Common myeloid progenitor, CD34-positive (primary cell): ENCODE results near the gene NANOGP8. TPM values are rescaled to one million over a fixed set of nuclear protein-coding genes. Genes with fewer than 3 reads are reported as not detected.
"Not testable (repeated sequence)": the region's sequence is repeated elsewhere in the genome, so short reads cannot be mapped to it uniquely, and the experiment has no call there.

Source experiments
- CTCF ChIA-PET: fragments of 350-600 bp; sonication (Branson Sonifier 250); formaldehyde crosslinking; loops from one replicate; lab custom pipeline; 2021; ENCODE audit warnings: antibody characterized with exemption; lab: Charles Lee
- POLR2A ChIA-PET: fragments of 350-600 bp; sonication (Branson Sonifier 250); formaldehyde crosslinking; loops from one replicate; lab custom pipeline; 2021; ENCODE audit warnings: antibody characterized with exemption; lab: Charles Lee
- DNase-seq, 3 donors: peaks; one replicate each; pipeline versions ENCODE4 v3.0.0 to v3.0.0-alpha.2; 2013
- H3K27ac ChIP-seq, 2 experiments: 1 replicate in 1 of 2; 2 replicates in 1 of 2; pipeline ENCODE4 v1.7.0; 2013; ENCODE audit warnings: inconsistent platforms in 2 of 2, low read length in 2 of 2, mild to moderate bottlenecking in 2 of 2, low read depth in 1 of 2, moderate library complexity in 1 of 2; ENCODE audit not compliant: severe bottlenecking in 2 of 2, insufficient read depth in 1 of 2, poor library complexity in 1 of 2
- H3K27me3 ChIP-seq, 5 experiments: replicated peaks in 2 of 5; 1 replicate in 3 of 5; 2 replicates in 2 of 5; pipeline versions ENCODE4 v1.6.1 to v1.7.0; 2013; ENCODE audit warnings: low read length in 4 of 5, mild to moderate bottlenecking in 2 of 5, moderate library complexity in 2 of 5, inconsistent platforms in 1 of 5; ENCODE audit not compliant: insufficient read depth in 5 of 5, control insufficient read depth in 4 of 5
- H3K36me3 ChIP-seq, 4 experiments: 1 replicate in 2 of 4; 2 replicates in 2 of 4; pipeline versions ENCODE4 v1.6.1 to v1.7.0; 2013; ENCODE audit warnings: low read length in 3 of 4, control low read depth in 1 of 4, mild to moderate bottlenecking in 1 of 4; ENCODE audit not compliant: control insufficient read depth in 4 of 4, insufficient read depth in 4 of 4
- H3K4me1 ChIP-seq, 4 experiments: 1 replicate in 3 of 4; 2 replicates in 1 of 4; pipeline versions ENCODE4 v1.6.1 to v1.7.1; 2013; ENCODE audit warnings: low read length in 3 of 4, mild to moderate bottlenecking in 3 of 4, control low read depth in 1 of 4, inconsistent platforms in 1 of 4, moderate library complexity in 1 of 4; ENCODE audit not compliant: control insufficient read depth in 4 of 4, insufficient read depth in 4 of 4; ENCODE audit errors: control extremely low read depth in 1 of 4
- H3K4me3 ChIP-seq, 7 experiments: 1 replicate in 4 of 7; 2 replicates in 3 of 7; pipeline versions ENCODE4 v1.5.1 to v1.7.0; 2013; ENCODE audit warnings: mild to moderate bottlenecking in 7 of 7, low read length in 6 of 7, moderate library complexity in 6 of 7, inconsistent platforms in 2 of 7, low read depth in 2 of 7, control low read depth in 1 of 7; ENCODE audit not compliant: insufficient read depth in 4 of 7, control insufficient read depth in 1 of 7; ENCODE audit errors: extremely low read depth in 1 of 7
- H3K9me3 ChIP-seq, 5 experiments: 1 replicate in 4 of 5; 2 replicates in 1 of 5; pipeline versions ENCODE4 v1.6.1 to v1.7.1; 2013; ENCODE audit warnings: low read length in 4 of 5, mild to moderate bottlenecking in 2 of 5, inconsistent platforms in 1 of 5, low read depth in 1 of 5, moderate library complexity in 1 of 5; ENCODE audit not compliant: control insufficient read depth in 4 of 5, insufficient read depth in 2 of 5; ENCODE audit errors: control extremely low read depth in 1 of 5
- WGBS: methylation state at CpG from one replicate; pipeline ENCODE4 v1.1.5; 2013; ENCODE audit not compliant: insufficient coverage; 5-methylcytosine and 5-hydroxymethylcytosine counted together
- polyA plus RNA-seq: library from polyadenylated mRNA; unstranded; fragments of 120-200 nt; gene quantifications from one replicate; pipeline ENCODE4 v1.2.1, GENCODE V29; 2013

The NANOGP8 gene
- polyA plus RNA-seq = not detected

DNA sequence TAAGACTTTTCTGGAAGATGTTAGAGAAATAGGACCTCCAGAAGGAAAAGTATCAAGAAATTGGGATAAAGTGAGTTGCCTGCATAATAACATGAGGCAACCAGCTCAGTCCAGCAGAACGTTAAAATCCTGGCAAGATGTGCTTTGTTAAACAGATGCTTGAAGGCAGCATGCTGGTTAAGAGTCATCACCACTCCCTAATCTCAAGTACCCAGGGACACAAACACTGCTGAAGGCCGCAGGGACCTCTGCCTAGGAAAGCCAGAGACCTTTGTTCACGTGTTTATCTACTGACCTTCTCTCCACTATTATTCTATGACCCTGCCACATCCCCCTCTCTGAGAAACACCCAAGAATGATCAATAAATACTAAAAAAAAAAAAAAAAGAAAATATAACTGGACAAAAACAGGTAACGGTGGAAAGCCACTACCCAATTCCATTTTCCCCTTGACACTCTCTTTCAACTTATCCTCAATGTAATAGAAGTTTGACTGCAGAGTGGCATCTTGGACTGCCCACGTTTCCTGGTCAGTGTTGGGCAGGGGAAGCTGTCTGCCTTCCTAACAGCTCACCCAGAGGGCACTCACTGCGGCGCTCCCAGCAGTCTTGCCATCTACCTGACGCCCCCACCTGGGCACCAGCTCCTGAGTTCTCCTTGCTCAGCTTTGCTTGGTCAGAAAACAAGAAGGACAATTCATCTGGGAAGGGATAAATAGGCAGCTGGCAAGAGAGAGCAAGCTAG lies at the start of gene NANOGP8:
Gene NANOGP8 (minus strand): TSS at position 120 of the 744 bp plus-strand sequence. CDS start 185 bp downstream, outside the sequence.
- H3K27me3 ChIP-seq, H3K4me1 ChIP-seq, H3K9me3 ChIP-seq, H3K4me3 ChIP-seq, DNase-seq, H3K36me3 ChIP-seq, H3K27ac ChIP-seq, POLR2A ChIA-PET: not testable (repeated sequence)
- 100% methylated on average over 2 of the region's 8 CpGs for WGBS
- CTCF ChIA-PET = interaction anchor here (1.9 kb wide), 1 partner anchor 9 kb away, joined by 6 read pairs; no protein-coding TSS in a partner anchor

- WGBS = no CpG with 5 or more reads among the region's 1 CpG
Measured at GRCh38 chr15:35134299-35134698, 49.2 kb upstream of the NANOGP8 start.

GRCh38 chr15:35130245-35130644 lies 45.1 kb upstream of the NANOGP8 start:
- POLR2A ChIA-PET = no interaction called here
- Histone ChIP-seq H3K4me3 (no peak overlapping the region), H3K36me3 (no peaks in the 10 kb centered on the region), H3K9me3 (no peaks in the 10 kb centered on the region), H3K27me3 (no peaks in the 10 kb centered on the region), H3K4me1 (no peaks in the 10 kb centered on the region), H3K27ac (no peak overlapping the region)
- WGBS = no CpG with 5 or more reads among the region's 1 CpG
- CTCF ChIA-PET = no interaction called here
- DNase-seq = no peak

More at GRCh38 chr15:35134299-35134698, 49.2 kb upstream of the NANOGP8 start:
- no peak for DNase-seq
- H3K4me1 ChIP-seq = no peaks in the 10 kb centered on the region
- H3K4me3 ChIP-seq = no peak overlapping the region
- no peaks in the 10 kb centered on the region for H3K9me3 ChIP-seq
- no peak overlapping the region for H3K27ac ChIP-seq
- no peaks in the 10 kb centered on the region for H3K27me3 ChIP-seq
- H3K36me3 ChIP-seq = no peaks in the 10 kb centered on the region
- POLR2A ChIA-PET = no interaction called here
- CTCF ChIA-PET = no interaction called here

DNA sequence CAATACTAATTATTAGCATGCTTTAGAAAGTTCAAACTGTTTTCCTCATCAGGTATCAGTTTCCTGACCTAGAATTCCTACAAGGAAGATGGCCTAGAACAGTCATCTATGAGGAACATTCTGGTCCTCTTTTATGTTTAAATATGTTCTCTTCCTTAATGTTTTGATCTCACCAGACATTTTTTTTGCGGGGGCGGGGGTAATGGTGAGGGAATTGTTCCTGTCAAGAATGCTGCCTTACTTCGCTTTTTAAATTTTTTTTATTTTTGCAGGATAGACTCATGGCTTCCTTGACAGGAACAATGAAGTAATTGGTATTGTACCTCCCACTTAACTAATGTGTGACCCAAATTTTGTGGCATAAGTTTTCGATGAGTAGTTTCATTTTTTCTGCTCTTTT lies 44.3 kb upstream of the NANOGP8 start:
- ChIA-PET CTCF (interaction anchor here (0.5 kb wide), 1 partner anchor 8 kb away, joined by 3 read pairs; no protein-coding TSS in a partner anchor), POLR2A (no interaction called here)
- 100% methylated on average over 1 of the region's 4 CpGs for WGBS

DNA sequence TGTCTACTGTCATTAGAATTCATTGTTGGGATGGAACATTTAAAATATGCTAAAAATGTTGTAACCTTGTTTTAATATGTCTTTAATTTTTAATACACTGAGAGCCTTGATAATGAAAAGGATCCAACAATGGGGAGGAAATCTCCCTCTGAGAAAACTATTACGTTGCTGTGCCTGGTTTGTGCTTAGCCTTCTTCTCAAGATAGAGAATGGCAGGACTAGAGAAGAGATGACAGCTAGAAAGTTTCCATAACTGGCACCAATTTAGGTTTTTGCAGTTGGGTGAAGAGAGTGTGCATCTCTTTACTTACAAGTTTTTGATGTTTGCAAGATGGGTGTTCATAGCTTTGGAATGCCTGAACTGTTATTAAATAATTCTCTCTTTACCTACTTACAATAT lies 42.6 kb upstream of the NANOGP8 start:
- Histone ChIP-seq H3K36me3 (no peaks in the 10 kb centered on the region), H3K4me1 (no peaks in the 10 kb centered on the region), H3K9me3 (no peaks in the 10 kb centered on the region), H3K27ac (no peak overlapping the region), H3K27me3 (no peaks in the 10 kb centered on the region), H3K4me3 (no peak overlapping the region)
- CTCF ChIA-PET = no interaction called here
- WGBS = 100% methylated on average over 1 of the region's 1 CpG
- POLR2A ChIA-PET = no interaction called here
- DNase-seq = no peak

More for the DNA sequence above, 44.3 kb upstream of the NANOGP8 start:
- Histone ChIP-seq H3K36me3 (no peaks in the 10 kb centered on the region), H3K4me3 (no peak overlapping the region), H3K9me3 (no peaks in the 10 kb centered on the region), H3K4me1 (no peaks in the 10 kb centered on the region), H3K27ac (no peak overlapping the region), H3K27me3 (no peaks in the 10 kb centered on the region)
- DNase-seq = no peak

DNA sequence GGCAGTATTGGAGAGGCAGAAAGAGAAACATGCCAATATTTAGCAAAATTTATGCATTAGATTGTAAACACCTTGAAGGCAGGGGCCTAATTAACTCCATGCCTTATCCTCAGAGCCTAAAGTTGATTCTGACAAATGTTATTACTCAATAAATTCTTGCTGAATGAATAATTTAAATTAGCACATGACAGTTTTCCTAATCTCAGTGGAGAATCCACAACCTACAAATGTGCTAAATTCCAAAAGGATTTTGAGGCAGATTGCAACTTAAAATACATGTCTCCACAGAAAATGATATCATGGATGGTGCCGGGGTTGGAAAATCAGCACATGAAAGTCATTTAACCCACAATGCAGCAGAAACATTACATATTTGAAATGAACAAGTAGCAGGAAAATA lies 41.1 kb upstream of the NANOGP8 start:
- DNase-seq = no peak
- ChIA-PET CTCF (no interaction called here), POLR2A (no interaction called here)
- H3K27ac ChIP-seq = no peak overlapping the region
- H3K27me3 ChIP-seq = no peaks in the 10 kb centered on the region
- no peaks in the 10 kb centered on the region for H3K4me1 ChIP-seq
- no peak overlapping the region for H3K4me3 ChIP-seq
- no CpG with 5 or more reads among the region's 1 CpG for WGBS
- H3K36me3 ChIP-seq = no peaks in the 10 kb centered on the region
- no peaks in the 10 kb centered on the region for H3K9me3 ChIP-seq

- H3K27ac ChIP-seq = no peak overlapping the region
- H3K27me3 ChIP-seq = no peaks in the 10 kb centered on the region
- no peaks in the 10 kb centered on the region for H3K4me1 ChIP-seq
- ChIA-PET CTCF (no interaction called here), POLR2A (no interaction called here)
- no peaks in the 10 kb centered on the region for H3K9me3 ChIP-seq
- no peak overlapping the region for H3K4me3 ChIP-seq
- peak; percentile 13 to 74 (median 62) for DNase-seq
- no peaks in the 10 kb centered on the region for H3K36me3 ChIP-seq
Measured at GRCh38 chr15:35123743-35124142, 38.6 kb upstream of the NANOGP8 start.
